PC-3 (cell line): ENCODE measurements around the gene MIB2. TPM values are rescaled to one million over a fixed set of nuclear protein-coding genes. Genes with fewer than 3 reads are reported as not detected.
A peak's percentile ranks its signal among the peaks of the same experiment; 100 is the strongest.

Experiments used
- ATAC-seq: fragments of 200-7000 bp; cut with Tn5 transposase; 2 replicates; pipeline ENCODE4 v1.9.1; 2020; ENCODE audit warnings: mild to moderate bottlenecking, moderate library complexity
- BruUV-seq: library from RNA; stranded (reverse); fragments of 400-500 nt; replicated peaks from 2 replicates; lab custom pipeline; 2021; lab: Mats Ljungman, UMichigan
- CTCF ChIA-PET: fragments of 300-600 bp; sonication (Branson Sonifier 250); formaldehyde crosslinking; loops from one replicate; lab custom pipeline; 2022; ENCODE audit warnings: antibody characterized with exemption; lab: Charles Lee
- POLR2A ChIA-PET: fragments of 300-600 bp; sonication (Branson Sonifier 250); formaldehyde crosslinking; loops from one replicate; lab custom pipeline; 2022; ENCODE audit warnings: antibody characterized with exemption; ENCODE audit not compliant: unreplicated experiment; lab: Charles Lee
- DNase-seq: peaks from one replicate; pipeline ENCODE4 v3.0.0-alpha.2; 2015
- H2AFZ ChIP-seq: fragments of 300-600 bp; sonication (generic); 2 replicates; pipeline ENCODE4 v1.6.0; 2016; ENCODE audit warnings: antibody characterized with exemption, low read length
- H3F3A ChIP-seq: fragments of 300-600 bp; sonication (generic); one replicate; pipeline ENCODE4 v1.6.0; 2017; ENCODE audit warnings: antibody characterized with exemption, low read length, control low read depth, mild to moderate bottlenecking; ENCODE audit not compliant: unreplicated experiment
- H3K27ac ChIP-seq: fragments of 300-600 bp; sonication (generic); 2 replicates; pipeline ENCODE4 v1.5.1; 2016; ENCODE audit warnings: mild to moderate bottlenecking, low read length
- H3K27me3 ChIP-seq: fragments of 300-600 bp; sonication (generic); 2 replicates; pipeline ENCODE4 v1.6.1; 2016; ENCODE audit warnings: low read length, mixed read lengths
- H3K36me3 ChIP-seq: fragments of 300-600 bp; sonication (generic); 2 replicates; pipeline ENCODE4 v1.6.1; 2016; ENCODE audit warnings: low read depth, mixed run types, low read length, mixed read lengths
- H3K4me1 ChIP-seq: fragments of 300-600 bp; sonication (generic); 2 replicates; pipeline ENCODE4 v1.5.1; 2016; ENCODE audit warnings: low read length; ENCODE audit not compliant: insufficient read depth
- H3K4me2 ChIP-seq: fragments of 300-600 bp; sonication (generic); 2 replicates; pipeline ENCODE4 v1.6.0; 2016; ENCODE audit warnings: low read length
- H3K4me3 ChIP-seq: fragments of 300-600 bp; sonication (generic); 2 replicates; pipeline ENCODE4 v1.5.1; 2016; ENCODE audit warnings: mild to moderate bottlenecking, low read length, mixed read lengths
- H3K79me2 ChIP-seq: fragments of 300-600 bp; sonication (generic); 2 replicates; pipeline ENCODE4 v1.6.1; 2017; ENCODE audit warnings: low read length, mixed read lengths
- H3K9ac ChIP-seq: fragments of 300-600 bp; sonication (generic); 2 replicates; pipeline ENCODE4 v1.6.0; 2016; ENCODE audit warnings: mild to moderate bottlenecking, low read length
- H3K9me2 ChIP-seq: fragments of 300-600 bp; sonication (generic); replicated peaks from 2 replicates; pipeline ENCODE4 v1.6.1; 2016; ENCODE audit warnings: mixed run types, low read length, mixed read lengths
- H3K9me3 ChIP-seq: fragments of 300-600 bp; sonication (generic); 2 replicates; pipeline ENCODE4 v1.6.1; 2016; ENCODE audit warnings: low read length, mixed read lengths
- H4K20me1 ChIP-seq: fragments of 300-600 bp; sonication (generic); 2 replicates; pipeline ENCODE4 v1.6.1; 2016; ENCODE audit warnings: low read length, mixed read lengths
- EZH2 ChIP-seq: fragments of 300-600 bp; sonication (generic); IDR thresholded peaks from one replicate; pipeline ENCODE4 v1.6.1; 2017; ENCODE audit warnings: antibody characterized with exemption, mild to moderate bottlenecking, low read length; ENCODE audit not compliant: unreplicated experiment
- EZH2phosphoT487 ChIP-seq: fragments of 300-600 bp; sonication (generic); IDR thresholded peaks from 2 replicates; pipeline ENCODE4 v1.6.1; 2018; ENCODE audit warnings: mild to moderate bottlenecking, antibody characterized with exemption, low read length, borderline replicate concordance
- intact Hi-C: fragments of 100-400 bp; cut with micrococcal nuclease; formaldehyde crosslinking; loops from 2 replicates; pipeline ENCODE4 v1.9.0; 2023
- total RNA-seq: library from RNA; depleted of rRNA; stranded (reverse); fragments of >200 nt; gene quantifications from 2 replicates; pipeline ENCODE4 v1.2.3, GENCODE V29; 2014
- TF ChIP-seq, protein P1 (sequence below): fragments of 300-600 bp; sonication (generic); conservative IDR thresholded peaks from 2 replicates; pipeline ENCODE4 v1.5.1; 2017; ENCODE audit warnings: antibody characterized with exemption, low read depth, mild to moderate bottlenecking, low read length

Gene MIB2
- total RNA-seq, 1 experiment from 2014 or later: 164 TPM

GRCh38 chr1:1617516-1617915 lies 2.2 kb downstream of the MIB2 start:
- peaks cover 39% of the 10 kb centered on the region for H3K79me2 ChIP-seq
- peaks cover 28% of the 10 kb centered on the region for H3K4me1 ChIP-seq
- ATAC-seq (no peak), DNase-seq (no peak)
- peaks cover 4% of the 10 kb centered on the region for H3F3A ChIP-seq
- H3K9me3 ChIP-seq: no peaks in the 10 kb centered on the region
- TF ChIP-seq EZH2phosphoT487 (no peak), EZH2 (no peak)
- TF ChIP-seq, protein P1, sequence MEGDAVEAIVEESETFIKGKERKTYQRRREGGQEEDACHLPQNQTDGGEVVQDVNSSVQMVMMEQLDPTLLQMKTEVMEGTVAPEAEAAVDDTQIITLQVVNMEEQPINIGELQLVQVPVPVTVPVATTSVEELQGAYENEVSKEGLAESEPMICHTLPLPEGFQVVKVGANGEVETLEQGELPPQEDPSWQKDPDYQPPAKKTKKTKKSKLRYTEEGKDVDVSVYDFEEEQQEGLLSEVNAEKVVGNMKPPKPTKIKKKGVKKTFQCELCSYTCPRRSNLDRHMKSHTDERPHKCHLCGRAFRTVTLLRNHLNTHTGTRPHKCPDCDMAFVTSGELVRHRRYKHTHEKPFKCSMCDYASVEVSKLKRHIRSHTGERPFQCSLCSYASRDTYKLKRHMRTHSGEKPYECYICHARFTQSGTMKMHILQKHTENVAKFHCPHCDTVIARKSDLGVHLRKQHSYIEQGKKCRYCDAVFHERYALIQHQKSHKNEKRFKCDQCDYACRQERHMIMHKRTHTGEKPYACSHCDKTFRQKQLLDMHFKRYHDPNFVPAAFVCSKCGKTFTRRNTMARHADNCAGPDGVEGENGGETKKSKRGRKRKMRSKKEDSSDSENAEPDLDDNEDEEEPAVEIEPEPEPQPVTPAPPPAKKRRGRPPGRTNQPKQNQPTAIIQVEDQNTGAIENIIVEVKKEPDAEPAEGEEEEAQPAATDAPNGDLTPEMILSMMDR: no peak
- CTCF ChIA-PET: no interaction called here
- BruUV-seq: TSS peak; percentile 41
- H3K36me3 ChIP-seq: no peaks in the 10 kb centered on the region; the same call in 1 of the 2 replicates
- H2AFZ ChIP-seq: no peak overlapping the region
- POLR2A ChIA-PET: no interaction called here
- peak overlapping the region; percentile 94 for H3K4me3 ChIP-seq
- H3K27me3 ChIP-seq: no peaks in the 10 kb centered on the region
- peaks cover 16% of the 10 kb centered on the region; the same call in 1 of the 2 replicates for H4K20me1 ChIP-seq
- intact Hi-C loops: loop anchor here (10.0 kb wide), 1 partner anchor 553 kb away; no protein-coding TSS in a partner anchor
- H3K9me2 ChIP-seq: no peaks in the 10 kb centered on the region
- H3K9ac ChIP-seq: no peak overlapping the region
- H3K27ac ChIP-seq: no peak overlapping the region
- H3K4me2 ChIP-seq: peak overlapping the region; percentile 84

- ChIA-PET POLR2A (no interaction called here), CTCF (no interaction called here)
- Histone ChIP-seq H3K4me2 (peak overlapping the region; percentile 84; the same call in 1 of the 2 replicates), H3K9ac (no peak overlapping the region), H3K27me3 (no peaks in the 10 kb centered on the region), H3K4me3 (no peak overlapping the region), H3K79me2 (peaks cover 39% of the 10 kb centered on the region), H2AFZ (no peak overlapping the region), H3K27ac (no peak overlapping the region), H3K9me2 (no peaks in the 10 kb centered on the region), H3K9me3 (no peaks in the 10 kb centered on the region), H3K4me1 (peaks cover 28% of the 10 kb centered on the region), H3K36me3 (no peaks in the 10 kb centered on the region; the same call in 1 of the 2 replicates), H4K20me1 (peaks cover 16% of the 10 kb centered on the region; the same call in 1 of the 2 replicates), H3F3A (peaks cover 4% of the 10 kb centered on the region)
- no peak for TF ChIP-seq EZH2
- DNase-seq (no peak), ATAC-seq (no peak)
- no TSS peak for BruUV-seq
- intact Hi-C loops: loop anchor here (10.0 kb wide), 1 partner anchor 553 kb away; no protein-coding TSS in a partner anchor
Observed at GRCh38 chr1:1617925-1618324, 2.6 kb downstream of the MIB2 start.

DNA sequence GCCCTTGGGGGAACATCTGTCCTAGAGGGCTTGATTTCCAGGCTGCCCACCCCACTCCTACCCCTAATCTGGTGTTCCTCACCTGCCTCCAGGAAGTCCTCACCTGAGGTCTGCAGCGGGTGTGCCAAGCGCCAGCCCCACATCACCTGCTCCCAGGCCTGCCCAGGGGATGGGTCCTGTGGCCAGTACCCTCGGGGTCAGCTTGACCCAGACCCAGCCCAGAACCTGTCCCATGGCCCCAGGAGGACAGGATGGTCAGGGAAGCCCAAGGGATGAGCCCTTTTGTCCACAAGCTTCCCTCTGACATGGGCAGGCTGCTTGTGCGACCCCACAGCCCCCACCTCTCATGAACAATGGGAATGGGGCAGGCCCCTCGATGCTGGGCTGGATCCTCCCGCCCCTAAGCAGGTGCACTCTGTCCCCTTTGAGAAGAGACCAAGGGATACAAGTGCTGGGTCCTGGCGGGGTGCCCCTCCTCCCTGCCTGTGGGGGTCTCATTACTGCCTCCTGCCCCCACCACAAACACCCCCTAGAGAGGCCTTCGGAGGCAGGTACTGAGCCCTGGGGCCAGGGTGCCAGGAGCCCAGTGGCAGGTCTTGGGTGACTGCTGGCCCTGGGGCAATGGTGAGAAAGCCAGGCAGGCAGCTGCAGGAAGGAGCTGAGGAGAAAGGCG lies 3.2 kb downstream of the MIB2 start:
- intact Hi-C loops: loop anchor here (10.0 kb wide), 1 partner anchor 554 kb away; no protein-coding TSS in a partner anchor

More for the DNA sequence above, 3.2 kb downstream of the MIB2 start:
- POLR2A ChIA-PET: no interaction called here
- Histone ChIP-seq H4K20me1 (peaks cover 16% of the 10 kb centered on the region; the same call in 1 of the 2 replicates), H3K4me2 (no peak overlapping the region), H3K27me3 (no peaks in the 10 kb centered on the region), H2AFZ (no peak overlapping the region), H3K9me3 (no peaks in the 10 kb centered on the region), H3K4me1 (peaks cover 25% of the 10 kb centered on the region), H3K27ac (no peak overlapping the region), H3K4me3 (no peak overlapping the region), H3F3A (peaks cover 3% of the 10 kb centered on the region), H3K9ac (no peak overlapping the region), H3K9me2 (no peaks in the 10 kb centered on the region), H3K36me3 (no peaks in the 10 kb centered on the region; the same call in 1 of the 2 replicates), H3K79me2 (peaks cover 35% of the 10 kb centered on the region)
- ATAC-seq (no peak), DNase-seq (no peak)
- TF ChIP-seq, protein P1: no peak
- TF ChIP-seq EZH2phosphoT487 (no peak), EZH2 (no peak)
- CTCF ChIA-PET: no interaction called here
- BruUV-seq: no TSS peak
